ENCODE data around the gene NOM1. TPM values are rescaled to one million over a fixed set of nuclear protein-coding genes. Genes with fewer than 3 reads are reported as not detected.

NOM1 gene
- polyA plus RNA-seq, 1 of the 3 experiments (the other 2 are of a cell fraction): 18.1 TPM

DNA sequence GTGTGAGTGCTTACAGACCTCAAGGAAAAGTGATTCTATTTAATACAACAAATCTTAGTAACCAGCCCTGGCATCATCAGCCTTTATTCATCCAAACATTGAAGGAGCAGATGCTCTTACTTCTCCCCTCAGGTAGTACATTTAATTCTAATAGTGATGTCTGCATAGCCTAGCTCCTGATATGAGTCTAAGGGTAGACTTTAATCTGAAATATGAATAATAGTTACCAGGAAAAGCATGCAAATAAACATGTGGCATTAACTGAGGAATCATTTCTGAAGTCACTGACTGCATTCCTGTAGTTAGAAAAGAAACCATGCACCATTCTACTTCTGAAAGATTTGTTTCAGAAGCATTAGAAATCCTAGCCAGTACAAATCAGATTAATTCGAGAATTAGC is 30.9 kb upstream of the NOM1 start:
- no peak overlapping the region for H3K9ac ChIP-seq
- H3K4me3 ChIP-seq (ENCODE audit: low read depth in 2 of 2, low read length in 1 of 2): no peak overlapping the region
- DNase-seq: no peak
- H3K4me1 ChIP-seq (ENCODE audit: control insufficient read depth in 1 of 2, insufficient read depth in 2 of 2, low read depth in 1 of 2, low read length in 1 of 2): peaks cover 0 to 3% of the 10 kb centered on the region in 2 experiments; a peak in 1 of 4 replicates
- ChIA-PET CTCF (interaction anchor here (0.8 to 1.0 kb wide), 2 partner anchors 13 to 31 kb away, joined by 3 read pairs; partner anchors contain the start of gene NOM1), POLR2A (no interaction called here)
- no peaks in the 10 kb centered on the region for H3F3A ChIP-seq (replicated peaks; ENCODE audit: insufficient read depth)
- TF ChIP-seq EP300 (IDR thresholded peaks at IDR 0.05; ENCODE audit: borderline replicate concordance in 1 of 2, low read depth in 1 of 2, low read length in 1 of 2) (no peak), SIN3A (IDR thresholded peaks at IDR 0.05; ENCODE audit: borderline replicate concordance, low read depth, low read length) (no peak), RFX5 (IDR thresholded peaks at IDR 0.05; ENCODE audit: low read length) (no peak), FOXJ3 (CRISPR knock-in tag; IDR thresholded peaks at IDR 0.05) (no peak), GABPA (IDR thresholded peaks at IDR 0.05; ENCODE audit: low read depth) (no peak), JUND (IDR thresholded peaks at IDR 0.05) (no peak), RXRA (IDR thresholded peaks at IDR 0.05; ENCODE audit: borderline replicate concordance, low read depth) (no peak)
- TF ChIP-seq, protein P1, sequence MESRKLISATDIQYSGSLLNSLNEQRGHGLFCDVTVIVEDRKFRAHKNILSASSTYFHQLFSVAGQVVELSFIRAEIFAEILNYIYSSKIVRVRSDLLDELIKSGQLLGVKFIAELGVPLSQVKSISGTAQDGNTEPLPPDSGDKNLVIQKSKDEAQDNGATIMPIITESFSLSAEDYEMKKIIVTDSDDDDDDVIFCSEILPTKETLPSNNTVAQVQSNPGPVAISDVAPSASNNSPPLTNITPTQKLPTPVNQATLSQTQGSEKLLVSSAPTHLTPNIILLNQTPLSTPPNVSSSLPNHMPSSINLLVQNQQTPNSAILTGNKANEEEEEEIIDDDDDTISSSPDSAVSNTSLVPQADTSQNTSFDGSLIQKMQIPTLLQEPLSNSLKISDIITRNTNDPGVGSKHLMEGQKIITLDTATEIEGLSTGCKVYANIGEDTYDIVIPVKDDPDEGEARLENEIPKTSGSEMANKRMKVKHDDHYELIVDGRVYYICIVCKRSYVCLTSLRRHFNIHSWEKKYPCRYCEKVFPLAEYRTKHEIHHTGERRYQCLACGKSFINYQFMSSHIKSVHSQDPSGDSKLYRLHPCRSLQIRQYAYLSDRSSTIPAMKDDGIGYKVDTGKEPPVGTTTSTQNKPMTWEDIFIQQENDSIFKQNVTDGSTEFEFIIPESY (IDR thresholded peaks at IDR 0.05; ENCODE audit: borderline replicate concordance, low read depth): no peak
- TF ChIP-seq, protein P2, sequence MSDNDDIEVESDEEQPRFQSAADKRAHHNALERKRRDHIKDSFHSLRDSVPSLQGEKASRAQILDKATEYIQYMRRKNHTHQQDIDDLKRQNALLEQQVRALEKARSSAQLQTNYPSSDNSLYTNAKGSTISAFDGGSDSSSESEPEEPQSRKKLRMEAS (IDR thresholded peaks at IDR 0.05; ENCODE audit: low read depth): no peak
- no peak overlapping the region for H3K27ac ChIP-seq (ENCODE audit: low read depth in 2 of 2, low read length in 1 of 2)
- H4K20me1 ChIP-seq (ENCODE audit: insufficient read depth): no peaks in the 10 kb centered on the region
- H3K9me3 ChIP-seq: no peaks in the 10 kb centered on the region
- no peak overlapping the region for H3K4me2 ChIP-seq
- H3K9me2 ChIP-seq: no peaks in the 10 kb centered on the region
- H3K27me3 ChIP-seq (ENCODE audit: insufficient read depth): peaks cover 10% of the 10 kb centered on the region; the same call in 1 of the 2 replicates
- no peak overlapping the region for H2AFZ ChIP-seq (ENCODE audit: low read depth)
- 7% methylated on average over 1 of the region's 1 CpG for WGBS (ENCODE audit: low lambda C conversion rate)
- no peaks in the 10 kb centered on the region for H3K79me2 ChIP-seq (ENCODE audit: insufficient read depth)
- no peaks in the 10 kb centered on the region for H3K36me3 ChIP-seq (replicated peaks in 1 of 2; ENCODE audit: control insufficient read depth in 1 of 2, insufficient read depth in 2 of 2, low read length in 1 of 2)

DNA sequence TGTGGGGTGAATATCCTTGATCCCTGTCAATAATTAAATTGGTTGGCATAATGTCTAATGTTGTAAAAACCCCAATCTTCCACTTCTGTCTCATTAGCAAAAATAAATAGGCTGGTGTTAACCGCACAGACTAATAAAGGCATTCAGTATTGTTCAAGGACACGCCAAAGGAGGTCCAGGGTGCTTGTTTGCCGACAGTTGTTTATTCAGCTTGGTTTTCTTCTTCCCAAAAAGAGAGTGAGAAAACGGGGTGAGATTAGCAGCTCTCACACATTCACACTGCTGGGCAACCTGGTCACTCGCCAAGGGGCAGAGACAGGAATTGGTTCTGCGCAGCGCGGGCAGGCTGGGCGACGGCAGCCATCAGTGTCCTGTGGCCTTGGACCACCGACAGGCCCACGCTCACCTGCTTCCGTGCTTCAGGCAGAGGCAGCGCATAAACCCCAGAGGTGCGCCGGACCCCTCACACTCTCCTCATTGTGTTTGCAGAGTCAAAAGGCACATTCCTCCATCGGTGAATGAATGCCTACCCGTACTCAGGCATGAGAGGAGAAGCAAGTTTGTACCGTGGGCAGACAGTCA is 30.3 kb upstream of the NOM1 start:
- 78% methylated on average over 19 of the region's 19 CpGs for WGBS (ENCODE audit: low lambda C conversion rate)
- Histone ChIP-seq H3K4me1 (ENCODE audit: control insufficient read depth in 1 of 2, insufficient read depth in 2 of 2, low read depth in 1 of 2, low read length in 1 of 2) (peaks cover 0 to 3% of the 10 kb centered on the region in 2 experiments; a peak in 1 of 4 replicates), H4K20me1 (ENCODE audit: insufficient read depth) (no peaks in the 10 kb centered on the region), H3K9me3 (no peaks in the 10 kb centered on the region), H3K9me2 (no peaks in the 10 kb centered on the region), H3K36me3 (replicated peaks in 1 of 2; ENCODE audit: control insufficient read depth in 1 of 2, insufficient read depth in 2 of 2, low read length in 1 of 2) (no peaks in the 10 kb centered on the region), H3K27me3 (ENCODE audit: insufficient read depth) (peaks cover 10% of the 10 kb centered on the region; the same call in 1 of the 2 replicates), H3F3A (replicated peaks; ENCODE audit: insufficient read depth) (no peaks in the 10 kb centered on the region), H3K9ac (no peak overlapping the region), H2AFZ (ENCODE audit: low read depth) (no peak overlapping the region), H3K4me3 (ENCODE audit: low read depth in 2 of 2, low read length in 1 of 2) (no peak overlapping the region), H3K4me2 (no peak overlapping the region), H3K27ac (ENCODE audit: low read depth in 2 of 2, low read length in 1 of 2) (no peak overlapping the region), H3K79me2 (ENCODE audit: insufficient read depth) (no peaks in the 10 kb centered on the region)
- TF ChIP-seq, protein P1 (IDR thresholded peaks at IDR 0.05; ENCODE audit: borderline replicate concordance, low read depth): no peak
- TF ChIP-seq NRF1 (IDR thresholded peaks at IDR 0.05; ENCODE audit: low read depth, low read length) (no peak), FOXM1 (IDR thresholded peaks at IDR 0.05; ENCODE audit: low read depth) (no peak), SIN3A (IDR thresholded peaks at IDR 0.05; ENCODE audit: borderline replicate concordance, low read depth, low read length) (no peak), RCOR1 (IDR thresholded peaks at IDR 0.05; ENCODE audit: low read length) (no peak), POLR2AphosphoS5 (IDR thresholded peaks at IDR 0.05; ENCODE audit: low read depth, low read length) (no peak), FOXJ3 (CRISPR knock-in tag; IDR thresholded peaks at IDR 0.05) (no peak), RFX5 (IDR thresholded peaks at IDR 0.05; ENCODE audit: low read length) (no peak), EP300 (IDR thresholded peaks at IDR 0.05; ENCODE audit: borderline replicate concordance in 1 of 2, low read depth in 1 of 2, low read length in 1 of 2) (no peak), RAD21 (IDR thresholded peaks at IDR 0.05; ENCODE audit: low read length) (no peak)
- TF ChIP-seq, protein P3, sequence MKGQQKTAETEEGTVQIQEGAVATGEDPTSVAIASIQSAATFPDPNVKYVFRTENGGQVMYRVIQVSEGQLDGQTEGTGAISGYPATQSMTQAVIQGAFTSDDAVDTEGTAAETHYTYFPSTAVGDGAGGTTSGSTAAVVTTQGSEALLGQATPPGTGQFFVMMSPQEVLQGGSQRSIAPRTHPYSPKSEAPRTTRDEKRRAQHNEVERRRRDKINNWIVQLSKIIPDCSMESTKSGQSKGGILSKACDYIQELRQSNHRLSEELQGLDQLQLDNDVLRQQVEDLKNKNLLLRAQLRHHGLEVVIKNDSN (IDR thresholded peaks at IDR 0.05; ENCODE audit: borderline replicate concordance, low read depth): no peak
- TF ChIP-seq, protein P4, sequence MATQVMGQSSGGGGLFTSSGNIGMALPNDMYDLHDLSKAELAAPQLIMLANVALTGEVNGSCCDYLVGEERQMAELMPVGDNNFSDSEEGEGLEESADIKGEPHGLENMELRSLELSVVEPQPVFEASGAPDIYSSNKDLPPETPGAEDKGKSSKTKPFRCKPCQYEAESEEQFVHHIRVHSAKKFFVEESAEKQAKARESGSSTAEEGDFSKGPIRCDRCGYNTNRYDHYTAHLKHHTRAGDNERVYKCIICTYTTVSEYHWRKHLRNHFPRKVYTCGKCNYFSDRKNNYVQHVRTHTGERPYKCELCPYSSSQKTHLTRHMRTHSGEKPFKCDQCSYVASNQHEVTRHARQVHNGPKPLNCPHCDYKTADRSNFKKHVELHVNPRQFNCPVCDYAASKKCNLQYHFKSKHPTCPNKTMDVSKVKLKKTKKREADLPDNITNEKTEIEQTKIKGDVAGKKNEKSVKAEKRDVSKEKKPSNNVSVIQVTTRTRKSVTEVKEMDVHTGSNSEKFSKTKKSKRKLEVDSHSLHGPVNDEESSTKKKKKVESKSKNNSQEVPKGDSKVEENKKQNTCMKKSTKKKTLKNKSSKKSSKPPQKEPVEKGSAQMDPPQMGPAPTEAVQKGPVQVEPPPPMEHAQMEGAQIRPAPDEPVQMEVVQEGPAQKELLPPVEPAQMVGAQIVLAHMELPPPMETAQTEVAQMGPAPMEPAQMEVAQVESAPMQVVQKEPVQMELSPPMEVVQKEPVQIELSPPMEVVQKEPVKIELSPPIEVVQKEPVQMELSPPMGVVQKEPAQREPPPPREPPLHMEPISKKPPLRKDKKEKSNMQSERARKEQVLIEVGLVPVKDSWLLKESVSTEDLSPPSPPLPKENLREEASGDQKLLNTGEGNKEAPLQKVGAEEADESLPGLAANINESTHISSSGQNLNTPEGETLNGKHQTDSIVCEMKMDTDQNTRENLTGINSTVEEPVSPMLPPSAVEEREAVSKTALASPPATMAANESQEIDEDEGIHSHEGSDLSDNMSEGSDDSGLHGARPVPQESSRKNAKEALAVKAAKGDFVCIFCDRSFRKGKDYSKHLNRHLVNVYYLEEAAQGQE (IDR thresholded peaks at IDR 0.05; ENCODE audit: low read depth, low read length): no peak
- ChIA-PET POLR2A (no interaction called here), CTCF (interaction anchor here (2.0 kb wide), 1 partner anchor 31 kb away, joined by 6 read pairs; the partner anchor contains the start of gene NOM1)
- no peak for DNase-seq
